Ovary (tissue), 9 donors: Measurements from ENCODE around the gene MIAT. TPM values are rescaled to one million over a fixed set of nuclear protein-coding genes. Genes with fewer than 3 reads are reported as not detected.

Experiments used
- DNase-seq, 5 donors: peaks; one replicate each; pipeline ENCODE4 v3.0.0-alpha.2; 2019 to 2020
- H3K27ac ChIP-seq, 2 donors: fragments of 200-600 bp; one replicate each; pipeline versions ENCODE4 v1.5.1 to v1.8.0; 2019 to 2022
- H3K27me3 ChIP-seq: fragments of 200-600 bp; one replicate; pipeline ENCODE4 v1.8.0; 2022
- H3K36me3 ChIP-seq: fragments of 200-600 bp; sonication (generic); one replicate; pipeline ENCODE4 v1.5.1; 2019
- H3K4me1 ChIP-seq: one replicate; pipeline ENCODE4 v1.8.1; 2013; ENCODE audit warnings: mild to moderate bottlenecking, moderate library complexity; ENCODE audit not compliant: insufficient read depth
- H3K4me3 ChIP-seq: fragments of 200-600 bp; sonication (generic); one replicate; pipeline ENCODE4 v1.5.1; 2017
- H3K9me3 ChIP-seq, 2 donors: fragments of 200-600 bp in 1 of 2; sonication (generic) in 1 of 2; one replicate each; pipeline versions ENCODE4 v1.5.1 to v1.8.1; 2013 to 2019; ENCODE audit warnings: mild to moderate bottlenecking in 1 of 2, moderate library complexity in 1 of 2
- CTCF ChIP-seq, 3 donors: fragments of 450-650 bp in 2 of 3; fragments of 200-600 bp in 1 of 3; IDR thresholded peaks; one replicate each; pipeline versions ENCODE4 v1.5.1 to v1.8.0; 2016 to 2022; ENCODE audit warnings: antibody characterized with exemption in 3 of 3, mild to moderate bottlenecking in 1 of 3
- EP300 ChIP-seq: sonication (generic); formaldehyde crosslinking; IDR thresholded peaks from one replicate; pipeline ENCODE4 v1.6.1; 2017; ENCODE audit warnings: antibody characterized with exemption
- POLR2A ChIP-seq: fragments of 450-650 bp; IDR thresholded peaks from one replicate; pipeline ENCODE4 v1.6.1; 2017; ENCODE audit warnings: antibody characterized with exemption, mild to moderate bottlenecking, moderate library complexity
- WGBS, 3 donors: extraction: QIAGEN DNeasy Blood & Tissue Kit in 1 of 3; methylation state at CpG; one replicate each; pipeline versions ENCODE4 v1.1.5 to v1.1.7; 2013 to 2017; 5-methylcytosine and 5-hydroxymethylcytosine counted together
- intact Hi-C, 4 donors: fragments of 100-400 bp; cut with DNase I; formaldehyde crosslinking; loops; one replicate each; pipeline versions ENCODE4 v1.11.0 to v1.15.1; 2022 to 2023
- polyA plus RNA-seq, 2 donors: library from polyadenylated mRNA; stranded (reverse); fragments of 200-250 nt in 1 of 2; fragments of 350-450 nt in 1 of 2; fragmentation: Illumina TruSeq in 1 of 2; extraction: RNeasy Lipid Tissue Mini Kit (QIAGEN cat#74804) in 1 of 2; gene quantifications; one replicate each; pipeline ENCODE4 v1.2.3, GENCODE V29; 2013 to 2014
- total RNA-seq, 7 donors: library from RNA; depleted of rRNA in 2 of 7; stranded (reverse); fragments of >200 nt in 2 of 7; fragmentation: NEBNext Ultra II Directional in 3 of 7; extraction: Animal tissue kit (Norgen Biotek cat#: 25700) in 3 of 7; gene quantifications; one replicate each; pipeline versions ENCODE4 v1.1.0 to v1.2.4, GENCODE V29; 2016 to 2023
- donor health status: DM: no; HTN: no; CAD: no; lungs with moderate emphysema.
- donor health status: DM: no; HTN: no; CAD: no.
- donor health status: Bipolar disorder and iron deficiency.
- donor health status: DM: yes; HTN: yes; CAD: no.
- donor health status: DM: no; HTN: no; CAD: no.
- donor health status: DM: yes; HTN: yes; CAD: no.

Gene MIAT
- total and polyA plus RNA-seq, 9 donors = 0.15 to 0.97 (median 0.56) TPM

GRCh38 chr22:26708256-26709009, 51.0 kb downstream of the MIAT start:
- intact Hi-C loops = no loop called here
- no peaks in the 10 kb centered on the region for H3K4me1 ChIP-seq
- WGBS, 3 donors = 75 to 77% (median 76%) methylated on average over 7 of the region's 7 CpGs
- H3K27ac ChIP-seq = no peak overlapping the region
- no peak for DNase-seq
- H3K36me3 ChIP-seq = no peaks in the 10 kb centered on the region
- no peak overlapping the region for H3K4me3 ChIP-seq
- H3K27me3 ChIP-seq = no peaks in the 10 kb centered on the region
- H3K9me3 ChIP-seq = no peaks in the 10 kb centered on the region
- TF ChIP-seq CTCF (IDR thresholded peaks at IDR 0.05) = no peak
- TF ChIP-seq POLR2A = no peak

GRCh38 chr22:26709617-26710390, 52.4 kb downstream of the MIAT start:
- no peak for TF ChIP-seq POLR2A
- no peak for TF ChIP-seq EP300
- TF ChIP-seq CTCF (IDR thresholded peaks at IDR 0.05) = no peak
- Histone ChIP-seq H3K27me3 (no peaks in the 10 kb centered on the region), H3K9me3 (no peaks in the 10 kb centered on the region), H3K27ac (no peak overlapping the region), H3K4me1 (peaks cover 2% of the 10 kb centered on the region), H3K4me3 (no peak overlapping the region), H3K36me3 (no peaks in the 10 kb centered on the region)
- no peak for DNase-seq
- intact Hi-C loops = no loop called here
- WGBS, 3 donors = 83 to 89% (median 87%) methylated on average over 3 of the region's 3 CpGs

GRCh38 chr22:26711205-26711963, 54.0 kb downstream of the MIAT start:
- Histone ChIP-seq H3K4me3 (no peak overlapping the region), H3K4me1 (peaks cover 2% of the 10 kb centered on the region), H3K27me3 (no peaks in the 10 kb centered on the region), H3K27ac (no peak overlapping the region), H3K36me3 (no peaks in the 10 kb centered on the region), H3K9me3 (no peaks in the 10 kb centered on the region)
- no peak for DNase-seq
- WGBS, 3 donors = 62 to 74% (median 63%) methylated on average over 4 of the region's 4 CpGs
- intact Hi-C loops = no loop called here
- no peak for TF ChIP-seq EP300
- no peak for TF ChIP-seq CTCF (IDR thresholded peaks at IDR 0.05)
- TF ChIP-seq POLR2A = no peak

GRCh38 chr22:26712158-26712557, 54.8 kb downstream of the MIAT start:
- H3K4me3 ChIP-seq = no peak overlapping the region
- 72 to 82% (median 81%) methylated on average over 8 of the region's 8 CpGs for WGBS, 3 donors
- no peaks in the 10 kb centered on the region for H3K9me3 ChIP-seq
- intact Hi-C loops = no loop called here
- H3K27ac ChIP-seq = no peak overlapping the region
- H3K4me1 ChIP-seq = peaks cover 2% of the 10 kb centered on the region
- H3K27me3 ChIP-seq = no peaks in the 10 kb centered on the region
- TF ChIP-seq CTCF (IDR thresholded peaks at IDR 0.05) = no peak
- no peak for TF ChIP-seq EP300
- no peak for TF ChIP-seq POLR2A
- H3K36me3 ChIP-seq = no peaks in the 10 kb centered on the region
- no peak for DNase-seq
